ENCODE results near the gene PRSS50.

DNA sequence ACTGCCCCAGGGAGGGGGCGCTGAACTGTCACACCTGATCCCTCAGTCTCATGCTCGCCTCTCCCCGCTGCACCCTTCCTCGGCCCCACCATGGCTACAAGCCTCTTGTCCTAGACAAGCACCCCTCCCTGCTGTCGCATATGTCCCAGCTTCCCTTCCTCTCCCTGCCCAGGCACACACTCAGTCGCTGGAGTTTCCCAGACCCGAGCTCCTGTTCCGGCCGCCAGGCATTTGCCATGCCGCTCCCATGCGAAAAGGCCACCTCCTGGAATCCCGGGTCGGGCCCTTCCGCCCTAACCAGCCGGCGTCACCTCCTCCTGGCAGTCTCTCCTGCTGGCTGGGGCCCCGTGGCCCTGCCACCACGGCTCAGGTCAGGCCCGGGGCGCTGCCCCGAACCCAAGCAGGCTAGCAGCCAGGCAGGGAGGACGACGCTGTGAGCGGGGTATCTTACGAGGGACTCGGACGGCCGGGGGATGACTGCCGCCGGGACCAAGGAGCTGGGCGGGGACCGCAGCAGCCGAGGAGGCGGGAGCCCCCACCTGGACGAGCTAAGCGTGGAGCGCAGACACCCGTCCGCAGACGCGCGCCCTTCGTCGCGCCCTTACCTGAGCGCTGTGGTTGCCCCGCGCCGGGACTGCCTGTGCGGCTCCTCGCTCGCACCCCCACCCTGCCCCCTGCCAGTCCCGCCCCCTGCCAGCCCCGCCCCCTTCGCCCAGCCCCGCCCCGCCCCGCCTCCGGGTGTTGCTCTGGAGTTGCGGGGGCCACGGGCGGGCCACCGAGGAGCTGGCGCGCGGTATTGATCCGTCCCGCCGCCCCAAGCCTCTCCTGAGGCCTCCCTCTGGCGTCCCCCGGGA is 24.4 kb downstream of the PRSS50 start, which contains the start of gene ALS2CL:
- TF ChIP-seq, protein P1, sequence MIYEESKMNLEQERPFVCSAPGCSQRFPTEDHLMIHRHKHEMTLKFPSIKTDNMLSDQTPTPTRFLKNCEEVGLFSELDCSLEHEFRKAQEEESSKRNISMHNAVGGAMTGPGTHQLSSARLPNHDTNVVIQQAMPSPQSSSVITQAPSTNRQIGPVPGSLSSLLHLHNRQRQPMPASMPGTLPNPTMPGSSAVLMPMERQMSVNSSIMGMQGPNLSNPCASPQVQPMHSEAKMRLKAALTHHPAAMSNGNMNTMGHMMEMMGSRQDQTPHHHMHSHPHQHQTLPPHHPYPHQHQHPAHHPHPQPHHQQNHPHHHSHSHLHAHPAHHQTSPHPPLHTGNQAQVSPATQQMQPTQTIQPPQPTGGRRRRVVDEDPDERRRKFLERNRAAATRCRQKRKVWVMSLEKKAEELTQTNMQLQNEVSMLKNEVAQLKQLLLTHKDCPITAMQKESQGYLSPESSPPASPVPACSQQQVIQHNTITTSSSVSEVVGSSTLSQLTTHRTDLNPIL (CRISPR knock-in tag; IDR thresholded peaks at IDR 0.05; ENCODE audit: low read depth): no peak
- TF ChIP-seq ZFP30 (CRISPR knock-in tag; IDR thresholded peaks at IDR 0.05): no peak
- no peak for TF ChIP-seq BACH2 (CRISPR knock-in tag; IDR thresholded peaks at IDR 0.05; ENCODE audit: borderline replicate concordance)
- TF ChIP-seq, protein P2, sequence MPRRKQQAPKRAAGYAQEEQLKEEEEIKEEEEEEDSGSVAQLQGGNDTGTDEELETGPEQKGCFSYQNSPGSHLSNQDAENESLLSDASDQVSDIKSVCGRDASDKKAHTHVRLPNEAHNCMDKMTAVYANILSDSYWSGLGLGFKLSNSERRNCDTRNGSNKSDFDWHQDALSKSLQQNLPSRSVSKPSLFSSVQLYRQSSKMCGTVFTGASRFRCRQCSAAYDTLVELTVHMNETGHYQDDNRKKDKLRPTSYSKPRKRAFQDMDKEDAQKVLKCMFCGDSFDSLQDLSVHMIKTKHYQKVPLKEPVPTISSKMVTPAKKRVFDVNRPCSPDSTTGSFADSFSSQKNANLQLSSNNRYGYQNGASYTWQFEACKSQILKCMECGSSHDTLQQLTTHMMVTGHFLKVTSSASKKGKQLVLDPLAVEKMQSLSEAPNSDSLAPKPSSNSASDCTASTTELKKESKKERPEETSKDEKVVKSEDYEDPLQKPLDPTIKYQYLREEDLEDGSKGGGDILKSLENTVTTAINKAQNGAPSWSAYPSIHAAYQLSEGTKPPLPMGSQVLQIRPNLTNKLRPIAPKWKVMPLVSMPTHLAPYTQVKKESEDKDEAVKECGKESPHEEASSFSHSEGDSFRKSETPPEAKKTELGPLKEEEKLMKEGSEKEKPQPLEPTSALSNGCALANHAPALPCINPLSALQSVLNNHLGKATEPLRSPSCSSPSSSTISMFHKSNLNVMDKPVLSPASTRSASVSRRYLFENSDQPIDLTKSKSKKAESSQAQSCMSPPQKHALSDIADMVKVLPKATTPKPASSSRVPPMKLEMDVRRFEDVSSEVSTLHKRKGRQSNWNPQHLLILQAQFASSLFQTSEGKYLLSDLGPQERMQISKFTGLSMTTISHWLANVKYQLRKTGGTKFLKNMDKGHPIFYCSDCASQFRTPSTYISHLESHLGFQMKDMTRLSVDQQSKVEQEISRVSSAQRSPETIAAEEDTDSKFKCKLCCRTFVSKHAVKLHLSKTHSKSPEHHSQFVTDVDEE (CRISPR knock-in tag; IDR thresholded peaks at IDR 0.05): no peak
- TF ChIP-seq, protein P3, sequence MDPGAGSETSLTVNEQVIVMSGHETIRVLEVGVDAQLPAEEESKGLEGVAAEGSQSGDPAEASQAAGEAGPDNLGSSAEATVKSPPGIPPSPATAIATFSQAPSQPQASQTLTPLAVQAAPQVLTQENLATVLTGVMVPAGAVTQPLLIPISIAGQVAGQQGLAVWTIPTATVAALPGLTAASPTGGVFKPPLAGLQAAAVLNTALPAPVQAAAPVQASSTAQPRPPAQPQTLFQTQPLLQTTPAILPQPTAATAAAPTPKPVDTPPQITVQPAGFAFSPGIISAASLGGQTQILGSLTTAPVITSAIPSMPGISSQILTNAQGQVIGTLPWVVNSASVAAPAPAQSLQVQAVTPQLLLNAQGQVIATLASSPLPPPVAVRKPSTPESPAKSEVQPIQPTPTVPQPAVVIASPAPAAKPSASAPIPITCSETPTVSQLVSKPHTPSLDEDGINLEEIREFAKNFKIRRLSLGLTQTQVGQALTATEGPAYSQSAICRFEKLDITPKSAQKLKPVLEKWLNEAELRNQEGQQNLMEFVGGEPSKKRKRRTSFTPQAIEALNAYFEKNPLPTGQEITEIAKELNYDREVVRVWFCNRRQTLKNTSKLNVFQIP (CRISPR knock-in tag; IDR thresholded peaks at IDR 0.05; ENCODE audit: borderline replicate concordance, low read depth): no peak
- no peak for TF ChIP-seq RARB (CRISPR knock-in tag; IDR thresholded peaks at IDR 0.05)
- TF ChIP-seq, protein P4, sequence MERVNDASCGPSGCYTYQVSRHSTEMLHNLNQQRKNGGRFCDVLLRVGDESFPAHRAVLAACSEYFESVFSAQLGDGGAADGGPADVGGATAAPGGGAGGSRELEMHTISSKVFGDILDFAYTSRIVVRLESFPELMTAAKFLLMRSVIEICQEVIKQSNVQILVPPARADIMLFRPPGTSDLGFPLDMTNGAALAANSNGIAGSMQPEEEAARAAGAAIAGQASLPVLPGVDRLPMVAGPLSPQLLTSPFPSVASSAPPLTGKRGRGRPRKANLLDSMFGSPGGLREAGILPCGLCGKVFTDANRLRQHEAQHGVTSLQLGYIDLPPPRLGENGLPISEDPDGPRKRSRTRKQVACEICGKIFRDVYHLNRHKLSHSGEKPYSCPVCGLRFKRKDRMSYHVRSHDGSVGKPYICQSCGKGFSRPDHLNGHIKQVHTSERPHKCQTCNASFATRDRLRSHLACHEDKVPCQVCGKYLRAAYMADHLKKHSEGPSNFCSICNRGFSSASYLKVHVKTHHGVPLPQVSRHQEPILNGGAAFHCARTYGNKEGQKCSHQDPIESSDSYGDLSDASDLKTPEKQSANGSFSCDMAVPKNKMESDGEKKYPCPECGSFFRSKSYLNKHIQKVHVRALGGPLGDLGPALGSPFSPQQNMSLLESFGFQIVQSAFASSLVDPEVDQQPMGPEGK (CRISPR knock-in tag; IDR thresholded peaks at IDR 0.05; ENCODE audit: borderline replicate concordance): no peak
- TF ChIP-seq ARNTL (CRISPR knock-in tag; IDR thresholded peaks at IDR 0.05; ENCODE audit: borderline replicate concordance, low read depth): no peak
- TF ChIP-seq GLIS3 (CRISPR knock-in tag; IDR thresholded peaks at IDR 0.05): no peak
- no peak for TF ChIP-seq PPARA (CRISPR knock-in tag; IDR thresholded peaks at IDR 0.05; ENCODE audit: borderline replicate concordance)
- no peak for TF ChIP-seq ESRRG (CRISPR knock-in tag; IDR thresholded peaks at IDR 0.05)
- no peak for TF ChIP-seq ZNF8 (CRISPR knock-in tag; IDR thresholded peaks at IDR 0.05)
- no peak for TF ChIP-seq TCF4 (CRISPR knock-in tag; IDR thresholded peaks at IDR 0.05; ENCODE audit: borderline replicate concordance)
- TF ChIP-seq CSDC2 (CRISPR knock-in tag; IDR thresholded peaks at IDR 0.05): no peak
